Stimulated activated CD4-positive, alpha-beta T cell treated with anti-CD3 and anti-CD28 coated beads, Interleukin-15, amount 100 ng/mL, for 48 hours (primary cell): ENCODE data around the gene ZNF891.

Source experiments
- DNase-seq, 2 donors: peaks; one replicate each; pipeline ENCODE4 v3.0.0-alpha.2; 2020; ENCODE audit warnings: low read depth in 2 of 2

Gene ZNF891

DNA sequence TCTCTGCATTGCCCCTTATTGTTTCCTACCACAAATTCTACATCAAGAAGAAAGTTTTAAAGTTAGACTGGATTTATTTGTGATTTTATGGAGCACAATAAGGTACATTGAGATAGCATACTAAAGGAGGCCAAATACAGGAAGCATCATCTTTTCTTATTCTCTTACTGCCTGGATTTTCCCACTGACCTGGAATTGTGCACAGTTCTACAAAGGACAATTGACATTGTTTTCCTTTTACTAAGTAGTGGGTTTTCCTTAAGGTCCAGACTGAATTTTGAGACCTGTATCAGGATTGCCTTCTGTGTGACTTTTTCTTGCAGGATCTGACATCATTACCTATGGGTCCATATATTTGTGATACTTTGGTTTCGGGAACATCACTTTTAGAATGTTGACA lies 68.1 kb downstream of the ZNF891 start:
- DNase-seq: no peak

- no peak for DNase-seq
Measured at GRCh38 chr12:133058203-133059113, 71.6 kb downstream of the ZNF891 start.

- DNase-seq: no peak
Measured at GRCh38 chr12:133057446-133057845, 72.6 kb downstream of the ZNF891 start.
